Breast epithelium (tissue), 4 donors: ENCODE results near the gene RADIL. TPM values are rescaled to one million over a fixed set of nuclear protein-coding genes. Genes with fewer than 3 reads are reported as not detected.

Source experiments
- DNase-seq, 2 donors: peaks; one replicate each; pipeline ENCODE4 v3.0.0-alpha.2; 2019; ENCODE audit warnings: low spot score in 2 of 2
- H3K27ac ChIP-seq, 2 donors: fragments of 200-600 bp; sonication (generic) in 1 of 2; one replicate each; pipeline ENCODE4 v1.5.1; 2016 to 2019; ENCODE audit warnings: mild to moderate bottlenecking in 1 of 2
- H3K27me3 ChIP-seq, 2 donors: fragments of 200-600 bp; sonication (generic) in 1 of 2; one replicate each; pipeline versions ENCODE4 v1.5.1 to v1.6.0; 2017 to 2019; ENCODE audit warnings: control low read depth in 1 of 2, mild to moderate bottlenecking in 1 of 2
- H3K36me3 ChIP-seq: fragments of 200-600 bp; one replicate; pipeline ENCODE4 v1.5.1; 2019
- H3K4me1 ChIP-seq, 2 donors: fragments of 200-600 bp; sonication (generic); one replicate each; pipeline ENCODE4 v1.5.1; 2016 to 2019; ENCODE audit warnings: control low read depth in 1 of 2
- H3K4me3 ChIP-seq, 3 donors: fragments of 200-600 bp; sonication (generic); 1 replicate in 2 of 3; 2 replicates in 1 of 3; pipeline ENCODE4 v1.5.1; 2016 to 2019; ENCODE audit warnings: mild to moderate bottlenecking in 3 of 3, moderate library complexity in 2 of 3
- H3K9me3 ChIP-seq, 2 donors: fragments of 200-600 bp; sonication (generic) in 1 of 2; one replicate each; pipeline ENCODE4 v1.5.1; 2016 to 2019; ENCODE audit warnings: control low read depth in 1 of 2
- CTCF ChIP-seq, 3 donors: fragments of 450-650 bp; IDR thresholded peaks; one replicate each; pipeline ENCODE4 v1.5.1; 2016 to 2017; ENCODE audit warnings: antibody characterized with exemption in 3 of 3, mild to moderate bottlenecking in 3 of 3, moderate library complexity in 3 of 3
- POLR2A ChIP-seq: fragments of 450-650 bp; IDR thresholded peaks from one replicate; pipeline ENCODE4 v1.6.1; 2016; ENCODE audit warnings: antibody characterized with exemption, mild to moderate bottlenecking, moderate library complexity
- POLR2AphosphoS5 ChIP-seq, 3 donors: sonication (generic); formaldehyde crosslinking; IDR thresholded peaks; one replicate each; pipeline ENCODE4 v1.6.1; 2017; ENCODE audit warnings: antibody characterized with exemption in 3 of 3
- intact Hi-C: fragments of 100-400 bp; cut with DNase I; formaldehyde crosslinking; loops from one replicate; pipeline ENCODE4 v1.15.1; 2023; ENCODE audit warnings: low total_unique reads
- total RNA-seq, 3 donors: library from RNA; depleted of rRNA; stranded (reverse); fragments of >200 nt; gene quantifications; one replicate each; pipeline ENCODE4 v1.1.0, GENCODE V29; 2016

Gene RADIL
- total RNA-seq, 3 donors from 2014 or later, result 4.4 to 8.5 (median 5.9) TPM

- no peaks in the 10 kb centered on the region for H3K27me3 ChIP-seq
- TF ChIP-seq POLR2A (no peak), POLR2AphosphoS5 (IDR thresholded peaks at IDR 0.05) (no peak), CTCF (IDR thresholded peaks at IDR 0.05) (no peak)
- intact Hi-C loops, result no loop called here
- H3K9me3 ChIP-seq, result no peaks in the 10 kb centered on the region
- no peak overlapping the region for H3K27ac ChIP-seq
- no peaks in the 10 kb centered on the region for H3K36me3 ChIP-seq
- H3K4me1 ChIP-seq, result peaks cover 0 to under 1% of the 10 kb centered on the region in 2 donors
- DNase-seq, result no peak
- H3K4me3 ChIP-seq, result no peak overlapping the region
Observed at GRCh38 chr7:4781366-4782069, 102.0 kb downstream of the RADIL start.

GRCh38 chr7:4779118-4779517 lies 104.4 kb downstream of the RADIL start:
- intact Hi-C loops, result no loop called here

GRCh38 chr7:4775848-4776623 lies 107.5 kb downstream of the RADIL start:
- H3K9me3 ChIP-seq, result no peaks in the 10 kb centered on the region
- H3K4me1 ChIP-seq, result peaks cover 0 to 7% of the 10 kb centered on the region in 2 donors
- no peaks in the 10 kb centered on the region for H3K27me3 ChIP-seq
- TF ChIP-seq POLR2A, result no peak
- TF ChIP-seq POLR2AphosphoS5 (IDR thresholded peaks at IDR 0.05), result no peak
- TF ChIP-seq CTCF (IDR thresholded peaks at IDR 0.05), result no peak
- peak in 1 of 2 donors; percentile 45 for DNase-seq
- peak overlapping the region; percentile 92 to 99 for H3K27ac ChIP-seq
- intact Hi-C loops, result no loop called here
- H3K4me3 ChIP-seq, result peak overlapping the region; percentile 67 to 91 (median 84)
- H3K36me3 ChIP-seq, result no peaks in the 10 kb centered on the region

More at GRCh38 chr7:4779118-4779517, 104.4 kb downstream of the RADIL start:
- Histone ChIP-seq H3K9me3 (no peaks in the 10 kb centered on the region), H3K27me3 (no peaks in the 10 kb centered on the region), H3K36me3 (no peaks in the 10 kb centered on the region), H3K4me1 (peaks cover 0 to 7% of the 10 kb centered on the region in 2 donors), H3K4me3 (no peak overlapping the region), H3K27ac (no peak overlapping the region)
- DNase-seq, result no peak
- no peak for TF ChIP-seq POLR2A

- H3K4me1 ChIP-seq, result peaks cover 0 to 7% of the 10 kb centered on the region in 2 donors
- no peaks in the 10 kb centered on the region for H3K9me3 ChIP-seq
- H3K27me3 ChIP-seq, result no peaks in the 10 kb centered on the region
- DNase-seq, result peak; percentile 95 to 96
- H3K36me3 ChIP-seq, result no peaks in the 10 kb centered on the region
- H3K4me3 ChIP-seq, result peak within 1 kb of the TSS; percentile 67 to 91 (median 84)
- H3K27ac ChIP-seq, result peak within 1 kb of the TSS; percentile 92 to 99
- TF ChIP-seq POLR2AphosphoS5 (IDR thresholded peaks at IDR 0.05) (peak; percentile 89 to 94 (median 94)), CTCF (IDR thresholded peaks at IDR 0.05) (no peak), POLR2A (peak; percentile 93)
- intact Hi-C loops, result no loop called here
Observed at GRCh38 chr7:4775250-4775847, 108.2 kb downstream of the RADIL start, which contains the start of gene AP5Z1. AP5Z1 (plus strand) TSS chr7:4775623; CDS start chr7:4775716, 93 bp downstream.

- no peak for TF ChIP-seq POLR2A
- TF ChIP-seq CTCF (IDR thresholded peaks at IDR 0.05), result no peak
- no peak for TF ChIP-seq POLR2AphosphoS5 (IDR thresholded peaks at IDR 0.05)
- Histone ChIP-seq H3K4me3 (peak overlapping the region; percentile 67 to 91 (median 84)), H3K27ac (peak overlapping the region; percentile 92 to 99), H3K4me1 (peaks cover 0 to 7% of the 10 kb centered on the region in 2 donors), H3K9me3 (no peaks in the 10 kb centered on the region), H3K36me3 (no peaks in the 10 kb centered on the region), H3K27me3 (no peaks in the 10 kb centered on the region)
- intact Hi-C loops, result no loop called here
- DNase-seq, result peak in 1 of 2 donors; percentile 40
Observed at GRCh38 chr7:4774658-4775249, 108.8 kb downstream of the RADIL start.
